Natural killer cell (primary cell): ENCODE results near the gene DENND5B. TPM values are rescaled to one million over a fixed set of nuclear protein-coding genes. Genes with fewer than 3 reads are reported as not detected.
"Not testable (repeated sequence)": the region's sequence is repeated elsewhere in the genome, so short reads cannot be mapped to it uniquely, and the experiment has no call there.

Source experiments
- ATAC-seq, 3 donors: fragments of 150-1000 bp in 2 of 3; fragments of 200-7000 bp in 1 of 3; cut with Tn5 transposase; 1 replicate in 1 of 3; 2 replicates in 2 of 3; pipeline ENCODE4 v1.10.0; 2021; ENCODE audit warnings: mild to moderate bottlenecking in 2 of 3, moderate library complexity in 2 of 3
- DNase-seq, 2 donors: peaks; one replicate each; pipeline versions ENCODE4 v3.0.0 to v3.0.0-alpha.2; 2013 to 2021; ENCODE audit warnings: mixed read lengths in 1 of 2
- H3K27ac ChIP-seq: one replicate; pipeline ENCODE4 v1.5.1; 2013; ENCODE audit warnings: mild to moderate bottlenecking, low read length
- H3K27me3 ChIP-seq: one replicate; pipeline ENCODE4 v1.6.1; 2013; ENCODE audit warnings: low read length; ENCODE audit not compliant: control insufficient read depth, insufficient read depth
- H3K36me3 ChIP-seq: one replicate; pipeline ENCODE4 v1.6.1; 2013; ENCODE audit warnings: low read length; ENCODE audit not compliant: control insufficient read depth, insufficient read depth
- H3K4me1 ChIP-seq: one replicate; pipeline ENCODE4 v1.6.1; 2013; ENCODE audit warnings: low read length; ENCODE audit not compliant: control insufficient read depth, insufficient read depth
- H3K4me3 ChIP-seq: one replicate; pipeline ENCODE4 v1.5.1; 2013; ENCODE audit warnings: low read length
- H3K9me3 ChIP-seq: one replicate; pipeline ENCODE4 v1.6.1; 2013; ENCODE audit warnings: low read length; ENCODE audit not compliant: control insufficient read depth, insufficient read depth
- H3K27ac Mint-ChIP-seq, 2 donors: one replicate each; pipeline ENCODE4 v1.8.0; 2022; ENCODE audit warnings: mild to moderate bottlenecking in 2 of 2, mixed read lengths in 2 of 2, moderate library complexity in 1 of 2
- H3K27me3 Mint-ChIP-seq, 2 donors: one replicate each; pipeline ENCODE4 v1.8.0; 2022; ENCODE audit warnings: low read depth in 2 of 2, mixed read lengths in 2 of 2
- H3K36me3 Mint-ChIP-seq: one replicate; pipeline ENCODE4 v1.8.0; 2022; ENCODE audit warnings: mixed read lengths
- H3K4me1 Mint-ChIP-seq, 2 donors: one replicate each; pipeline ENCODE4 v1.8.0; 2022; ENCODE audit warnings: mixed read lengths in 2 of 2
- H3K4me3 Mint-ChIP-seq: one replicate; pipeline ENCODE4 v1.8.0; 2022; ENCODE audit warnings: mild to moderate bottlenecking, moderate library complexity, mixed read lengths
- H3K9me3 Mint-ChIP-seq, 2 donors: one replicate each; pipeline ENCODE4 v1.8.0; 2022; ENCODE audit warnings: mixed read lengths in 2 of 2
- WGBS: methylation state at CpG from one replicate; pipeline ENCODE4 v1.1.7; 2013; ENCODE audit warnings: missing lambda C conversion rate; ENCODE audit not compliant: insufficient coverage; 5-methylcytosine and 5-hydroxymethylcytosine counted together
- intact Hi-C: fragments of 100-400 bp; cut with micrococcal nuclease; formaldehyde crosslinking; loops from one replicate; pipeline ENCODE4 v1.14.2; 2022
- total RNA-seq, 4 donors: library from RNA; stranded (reverse); fragments of 120-200 nt in 1 of 4; gene quantifications; one replicate each; pipeline versions ENCODE4 v1.2.3 to v1.2.4, GENCODE V29; 2013 to 2022
- TF ChIP-seq, protein P1 (sequence below): fragments of 200-600 bp; IDR thresholded peaks from one replicate; pipeline ENCODE4 v1.8.0; 2022; ENCODE audit warnings: antibody characterized with exemption

DENND5B gene
- total RNA-seq, 3 donors from 2014 or later (not counting 1 experiment from before 2014, with no cell fraction given): 0.52 to 2.4 (median 0.70) TPM

DNA sequence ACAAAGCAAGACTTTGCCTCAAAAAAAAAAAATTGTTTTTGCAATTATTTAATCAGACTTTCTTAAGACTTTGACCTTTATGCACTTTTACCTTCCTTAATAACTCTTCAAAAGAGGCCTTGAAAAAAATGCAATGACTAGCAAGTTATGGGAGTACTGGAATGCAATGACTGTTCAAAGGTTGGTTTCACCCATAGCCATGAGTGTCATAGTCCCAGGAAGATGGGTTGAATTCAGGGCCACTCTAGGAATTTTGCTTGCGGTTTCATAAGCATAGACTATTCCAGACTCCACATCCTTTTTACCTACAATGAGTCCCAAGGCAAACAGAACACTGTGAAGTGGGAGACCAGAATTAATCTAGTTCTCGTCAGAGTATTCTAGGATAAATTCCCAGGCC lies 29.4 kb upstream of the DENND5B start:
- Histone ChIP-seq H3K36me3 (no peaks in the 10 kb centered on the region), H3K4me3 (no peak overlapping the region), H3K4me1 (no peaks in the 10 kb centered on the region), H3K27me3 (no peaks in the 10 kb centered on the region), H3K9me3 (no peaks in the 10 kb centered on the region), H3K27ac (no peak overlapping the region)
- Mint-ChIP-seq H3K4me3 (no peak overlapping the region), H3K36me3 (no peaks in the 10 kb centered on the region), H3K4me1 (no peaks in the 10 kb centered on the region), H3K27ac (no peak overlapping the region), H3K27me3 (no peaks in the 10 kb centered on the region), H3K9me3 (no peaks in the 10 kb centered on the region)
- ATAC-seq: no peak
- DNase-seq: no peak
- TF ChIP-seq, protein P1, sequence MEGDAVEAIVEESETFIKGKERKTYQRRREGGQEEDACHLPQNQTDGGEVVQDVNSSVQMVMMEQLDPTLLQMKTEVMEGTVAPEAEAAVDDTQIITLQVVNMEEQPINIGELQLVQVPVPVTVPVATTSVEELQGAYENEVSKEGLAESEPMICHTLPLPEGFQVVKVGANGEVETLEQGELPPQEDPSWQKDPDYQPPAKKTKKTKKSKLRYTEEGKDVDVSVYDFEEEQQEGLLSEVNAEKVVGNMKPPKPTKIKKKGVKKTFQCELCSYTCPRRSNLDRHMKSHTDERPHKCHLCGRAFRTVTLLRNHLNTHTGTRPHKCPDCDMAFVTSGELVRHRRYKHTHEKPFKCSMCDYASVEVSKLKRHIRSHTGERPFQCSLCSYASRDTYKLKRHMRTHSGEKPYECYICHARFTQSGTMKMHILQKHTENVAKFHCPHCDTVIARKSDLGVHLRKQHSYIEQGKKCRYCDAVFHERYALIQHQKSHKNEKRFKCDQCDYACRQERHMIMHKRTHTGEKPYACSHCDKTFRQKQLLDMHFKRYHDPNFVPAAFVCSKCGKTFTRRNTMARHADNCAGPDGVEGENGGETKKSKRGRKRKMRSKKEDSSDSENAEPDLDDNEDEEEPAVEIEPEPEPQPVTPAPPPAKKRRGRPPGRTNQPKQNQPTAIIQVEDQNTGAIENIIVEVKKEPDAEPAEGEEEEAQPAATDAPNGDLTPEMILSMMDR: no peak
- intact Hi-C loops: no loop called here
- 43% methylated on average over 1 of the region's 2 CpGs for WGBS

DNA sequence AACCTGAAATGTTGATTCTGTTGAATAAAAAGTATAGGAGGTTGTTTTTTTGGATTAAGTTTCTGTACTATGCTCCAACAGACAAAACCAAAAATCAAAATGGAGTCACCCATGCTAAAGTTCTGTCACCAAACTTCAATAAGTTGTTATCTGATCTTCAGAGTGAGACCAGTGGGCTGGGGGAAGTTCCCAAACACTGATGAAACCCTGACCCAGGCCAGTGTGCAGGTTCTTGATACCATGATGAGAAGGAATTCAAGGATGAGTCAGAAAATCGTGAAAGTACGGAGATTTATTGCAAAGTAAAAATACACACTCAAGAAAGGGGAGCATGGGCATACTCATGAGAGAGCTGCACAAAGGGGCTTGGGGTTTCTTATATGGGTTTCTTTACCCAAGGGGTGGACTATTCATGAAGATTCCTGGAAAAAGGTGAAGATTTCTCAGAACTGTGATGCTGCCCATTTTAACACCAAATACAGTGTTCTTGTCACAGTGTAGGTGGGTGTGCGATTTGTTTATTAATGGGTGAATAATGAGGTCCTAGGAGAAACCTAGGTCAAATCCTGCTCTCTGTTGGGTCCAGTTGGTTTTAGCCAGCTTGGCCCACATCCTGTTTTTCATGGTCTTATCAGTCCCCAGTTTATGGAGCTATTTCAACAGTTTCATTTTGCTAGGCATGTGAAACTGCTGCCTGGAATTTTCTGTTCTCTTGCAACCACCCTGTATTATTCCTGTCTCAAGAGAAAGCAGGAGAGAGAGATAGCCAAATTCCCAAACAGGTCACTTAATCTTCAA lies 27.5 kb upstream of the DENND5B start:
- ATAC-seq (no peak), DNase-seq (no peak)
- Mint-ChIP-seq H3K4me1 (no peaks in the 10 kb centered on the region), H3K27me3 (no peaks in the 10 kb centered on the region), H3K36me3 (no peaks in the 10 kb centered on the region), H3K27ac (no peak overlapping the region), H3K9me3 (no peaks in the 10 kb centered on the region), H3K4me3 (no peak overlapping the region)
- TF ChIP-seq, protein P1: no peak
- 92% methylated on average over 3 of the region's 3 CpGs for WGBS
- Histone ChIP-seq H3K4me3 (no peak overlapping the region), H3K27ac (no peak overlapping the region), H3K4me1 (no peaks in the 10 kb centered on the region), H3K27me3 (no peaks in the 10 kb centered on the region), H3K9me3 (no peaks in the 10 kb centered on the region), H3K36me3 (no peaks in the 10 kb centered on the region)
- intact Hi-C loops: no loop called here

DNA sequence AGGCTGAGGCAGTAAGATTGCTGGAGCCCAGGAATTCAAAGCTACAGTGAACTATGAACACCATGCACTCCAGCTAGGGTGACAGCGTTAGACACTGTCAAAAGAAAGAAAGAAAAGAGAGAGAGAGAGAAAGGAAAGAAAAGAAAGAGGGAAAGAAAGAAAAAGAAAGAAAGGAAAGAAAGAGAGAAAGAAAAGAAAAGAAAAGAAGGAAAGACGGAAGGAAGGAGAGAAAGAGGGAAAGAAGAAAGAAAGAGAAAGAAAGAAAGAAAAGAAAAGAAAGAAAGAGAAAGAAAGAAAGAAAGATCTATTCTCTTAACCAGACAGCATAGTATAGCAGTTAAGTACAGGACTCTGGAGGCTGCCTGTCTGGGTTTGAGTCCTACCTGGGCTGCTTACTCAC lies 21.9 kb upstream of the DENND5B start:
- intact Hi-C loops: no loop called here
- H3K4me3 Mint-ChIP-seq: no peak overlapping the region
- no peak overlapping the region for H3K27ac Mint-ChIP-seq
- H3K9me3 Mint-ChIP-seq: peaks cover 0 to 4% of the 10 kb centered on the region in 2 donors
- no peaks in the 10 kb centered on the region for H3K4me1 Mint-ChIP-seq
- H3K36me3 Mint-ChIP-seq: peaks cover 7% of the 10 kb centered on the region
- Histone ChIP-seq H3K36me3 (no peaks in the 10 kb centered on the region), H3K27ac (no peak overlapping the region), H3K27me3 (no peaks in the 10 kb centered on the region), H3K4me1 (no peaks in the 10 kb centered on the region), H3K4me3 (no peak overlapping the region), H3K9me3 (peaks cover 6% of the 10 kb centered on the region)
- ATAC-seq (no peak), DNase-seq (no peak)
- TF ChIP-seq, protein P1: no peak
- peaks cover 5 to 10% of the 10 kb centered on the region in 2 donors for H3K27me3 Mint-ChIP-seq
- WGBS: 85% methylated on average over 2 of the region's 2 CpGs

DNA sequence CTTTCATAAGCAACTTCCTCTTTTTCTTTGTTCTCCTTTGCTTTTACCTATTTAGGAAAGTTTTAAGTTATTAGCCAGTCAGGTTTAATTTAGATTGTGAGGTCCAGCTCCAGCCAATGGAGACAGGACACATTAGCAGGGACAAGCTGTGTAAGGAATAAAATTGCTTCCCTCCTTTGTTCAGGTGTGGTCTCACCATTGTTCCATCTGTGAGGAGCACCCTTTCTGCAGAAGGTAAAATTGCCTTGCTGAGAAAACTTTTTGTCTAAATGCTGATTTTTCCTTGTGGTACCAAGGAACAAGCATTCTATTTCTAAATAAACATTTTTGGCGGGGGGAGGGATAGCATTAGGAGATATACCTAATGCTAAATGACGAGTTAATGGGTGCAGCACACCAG lies 17.4 kb upstream of the DENND5B start:
- peaks cover 5 to 26% of the 10 kb centered on the region in 2 donors for H3K27me3 Mint-ChIP-seq
- H3K4me1 ChIP-seq, intact Hi-C loops, H3K27me3 ChIP-seq, H3K4me1 Mint-ChIP-seq, H3K4me3 ChIP-seq, DNase-seq, H3K36me3 Mint-ChIP-seq, H3K27ac ChIP-seq, ATAC-seq, H3K9me3 Mint-ChIP-seq, H3K4me3 Mint-ChIP-seq, H3K27ac Mint-ChIP-seq, H3K36me3 ChIP-seq: not testable (repeated sequence)
- H3K9me3 ChIP-seq: peaks cover 14% of the 10 kb centered on the region
- no CpG with 5 or more reads among the region's 2 CpGs for WGBS
